HepG2 (cell line): ENCODE results near the gene EXOSC7. TPM values are rescaled to one million over a fixed set of nuclear protein-coding genes. Genes with fewer than 3 reads are reported as not detected.

Experiments used
- ATAC-seq: fragments of 200-7000 bp; cut with Tn5 transposase; 3 replicates; pipeline ENCODE4 v1.9.1; 2020; ENCODE audit warnings: mild to moderate bottlenecking, moderate library complexity
- BruUV-seq: library from RNA; stranded (reverse); fragments of 400-500 nt; replicated peaks from 2 replicates; lab custom pipeline; 2021; lab: Mats Ljungman, UMichigan
- CTCF ChIA-PET: fragments of 300-600 bp; formaldehyde crosslinking; extraction: SDS; loops from one replicate; lab custom pipeline; 2021; ENCODE audit warnings: low total read pairs, inconsistent platforms, low intra/inter-chr PET ratio; lab: Yijun Ruan, JAX
- POLR2A ChIA-PET: fragments of 350-600 bp; sonication (Branson Sonifier 250); formaldehyde crosslinking; loops from one replicate; lab custom pipeline; 2020; ENCODE audit warnings: antibody characterized with exemption, inconsistent platforms; lab: Yijun Ruan, JAX
- DNase-seq: peaks from one replicate; pipeline ENCODE4 v3.0.0-alpha.2; 2015; ENCODE audit warnings: low spot score
- FAIRE-seq: peaks from 3 replicates; lab custom pipeline; 2011; peaks lifted over from hg19 to GRCh38; lab: Jason Lieb, UNC
- H2AFZ ChIP-seq: one replicate; pipeline ENCODE4 v1.6.1; 2011; ENCODE audit warnings: low read length, inconsistent platforms
- H3K27ac ChIP-seq: fragments of 300-600 bp; 3 replicates; pipeline ENCODE4 v1.8.0; 2011; ENCODE audit warnings: mixed run types, mild to moderate bottlenecking, mixed read lengths, low read length, inconsistent platforms; ENCODE audit not compliant: insufficient read depth; ENCODE audit errors: extremely low read length
- H3K27me3 ChIP-seq, 2 experiments: fragments of 200-600 bp in 1 of 2; 2 replicates in 1 of 2; 3 replicates in 1 of 2; pipeline versions ENCODE4 v1.6.0 to v1.8.0; 2011; ENCODE audit warnings: low read length in 2 of 2, mild to moderate bottlenecking in 2 of 2, moderate library complexity in 2 of 2, inconsistent platforms in 1 of 2; ENCODE audit not compliant: insufficient read depth in 2 of 2, control insufficient read depth in 1 of 2
- H3K36me3 ChIP-seq, 2 experiments: fragments of 200-600 bp in 1 of 2; replicated peaks in 1 of 2; 2 replicates in 1 of 2; 3 replicates in 1 of 2; pipeline versions ENCODE4 v1.5.1 to v1.8.0; 2011; ENCODE audit warnings: low read length in 2 of 2, inconsistent platforms in 1 of 2; ENCODE audit not compliant: insufficient read depth in 2 of 2, control insufficient read depth in 1 of 2
- H3K4me1 ChIP-seq: 2 replicates; pipeline ENCODE4 v1.5.1; 2012; ENCODE audit warnings: low read length, inconsistent platforms; ENCODE audit not compliant: insufficient read depth
- H3K4me2 ChIP-seq: 2 replicates; pipeline ENCODE4 v1.6.0; 2011; ENCODE audit warnings: low read depth, low read length, inconsistent platforms
- H3K4me3 ChIP-seq, 3 experiments: fragments of 200-600 bp in 1 of 3; sonication (generic), shearing (Covaris generic) in 1 of 3; replicated peaks in 1 of 3; 2 replicates each; pipeline ENCODE4 v1.5.1; 2011 to 2016; ENCODE audit warnings: low read length in 3 of 3, inconsistent platforms in 2 of 3, low read depth in 2 of 3, mild to moderate bottlenecking in 2 of 3, control low read depth in 1 of 3, mixed read lengths in 1 of 3; ENCODE audit not compliant: insufficient read depth in 1 of 3
- H3K79me2 ChIP-seq: one replicate; pipeline ENCODE4 v1.6.1; 2011; ENCODE audit warnings: low read length, inconsistent platforms; ENCODE audit not compliant: insufficient read depth
- H3K9ac ChIP-seq: 2 replicates; pipeline ENCODE4 v1.6.0; 2011; ENCODE audit warnings: mild to moderate bottlenecking, low read depth, low read length, inconsistent platforms; ENCODE audit not compliant: insufficient read depth
- H3K9me3 ChIP-seq: 2 replicates; pipeline ENCODE4 v1.5.1; 2012; ENCODE audit warnings: mild to moderate bottlenecking, low read length
- H4K20me1 ChIP-seq: 2 replicates; pipeline ENCODE4 v1.6.0; 2011; ENCODE audit warnings: inconsistent platforms, mild to moderate bottlenecking, low read length, moderate library complexity; ENCODE audit not compliant: insufficient read depth
- MED13 ChIP-seq: sonication (generic); formaldehyde crosslinking; IDR thresholded peaks from 2 replicates; pipeline ENCODE4 v1.5.0; 2020; ENCODE audit warnings: missing genetic modification reagents
- NR2F2 ChIP-seq: IDR thresholded peaks from 2 replicates; pipeline ENCODE4 v1.6.1; 2012; ENCODE audit warnings: low read depth, inconsistent platforms, borderline replicate concordance
- SSRP1 ChIP-seq: IDR thresholded peaks from 2 replicates; pipeline ENCODE4 v1.6.1; 2016; ENCODE audit warnings: control low read depth
- ZBED4 ChIP-seq: sonication (generic); formaldehyde crosslinking; IDR thresholded peaks from 2 replicates; pipeline ENCODE4 v1.4.0; 2020; ENCODE audit warnings: missing genetic modification reagents, borderline replicate concordance
- ZNF460 ChIP-seq: sonication (generic); formaldehyde crosslinking; IDR thresholded peaks from 2 replicates; pipeline ENCODE4 v1.5.1; 2020; ENCODE audit warnings: missing genetic modification reagents, mild to moderate bottlenecking, borderline replicate concordance
- ZNF841 ChIP-seq: sonication (generic); formaldehyde crosslinking; IDR thresholded peaks from 2 replicates; pipeline ENCODE4 v1.8.1; 2023; ENCODE audit warnings: missing genetic modification reagents, borderline replicate concordance
- ZSCAN9 ChIP-seq: IDR thresholded peaks from 2 replicates; pipeline ENCODE4 v1.6.1; 2016; ENCODE audit warnings: borderline replicate concordance
- WGBS: methylation state at CpG from one replicate; pipeline ENCODE4 v1.1.6; 2017; ENCODE audit warnings: low lambda C conversion rate; 5-methylcytosine and 5-hydroxymethylcytosine counted together
- in situ Hi-C: cut with HindIII; loops from 2 replicates; pipeline ENCODE4 v1.10.0; 2017; ENCODE audit warnings: low pct_unique_long_range_greater_than_20kb; ENCODE audit not compliant: extremely low pct_ligation_motif_present
- intact Hi-C: fragments of 100-400 bp; cut with micrococcal nuclease; formaldehyde crosslinking; loops from one replicate; pipeline ENCODE4 v1.10.0; 2022; ENCODE audit not compliant: unreplicated experiment
- polyA plus RNA-seq, 8 experiments: library from polyadenylated mRNA; depleted of rRNA in 3 of 8; stranded (reverse) in 7 of 8; unstranded in 1 of 8; fragments of >200 nt; fragmentation: Illumina TruSeq in 4 of 8; extraction: Trizol in 4 of 8; gene quantifications; 2 replicates each; pipeline versions ENCODE4 v1.2.1 to v1.2.3, GENCODE V29; 2011 to 2016; ENCODE audit warnings: low read depth in 4 of 8, missing spikeins in 1 of 8, mixed read lengths in 1 of 8; ENCODE audit not compliant: insufficient read depth in 1 of 8
- total RNA-seq, 5 experiments: library from RNA; depleted of rRNA; stranded (reverse); fragments of >200 nt; fragmentation: Illumina TruSeq; extraction: Trizol; gene quantifications; 2 replicates each; pipeline ENCODE4 v1.2.3, GENCODE V29; 2016; ENCODE audit warnings: low read depth in 1 of 5
- TF ChIP-seq, protein P1 (sequence below): sonication (generic); formaldehyde crosslinking; IDR thresholded peaks from 2 replicates; pipeline ENCODE4 v1.5.1; 2020; ENCODE audit warnings: missing genetic modification reagents, mild to moderate bottlenecking, borderline replicate concordance
- TF ChIP-seq, protein P2 (sequence below): sonication (generic); formaldehyde crosslinking; IDR thresholded peaks from 2 replicates; pipeline ENCODE4 v1.5.1; 2020; ENCODE audit warnings: missing genetic modification reagents, mild to moderate bottlenecking, borderline replicate concordance

The EXOSC7 gene
- total and polyA plus RNA-seq, 2 of the 13 experiments (the other 11 are each of a cell fraction or from before 2014, with no cell fraction given) = 68.3 to 74.7 TPM

GRCh38 chr3:45032113-45032512 is 56.1 kb downstream of the EXOSC7 start:
- Histone ChIP-seq H3K9ac (no peak overlapping the region), H3K36me3 (no peaks in the 10 kb centered on the region), H4K20me1 (no peaks in the 10 kb centered on the region), H3K4me1 (no peaks in the 10 kb centered on the region), H3K9me3 (no peaks in the 10 kb centered on the region), H3K4me2 (no peak overlapping the region), H3K79me2 (no peaks in the 10 kb centered on the region), H2AFZ (no peak overlapping the region), H3K27ac (no peak overlapping the region), H3K27me3 (peaks cover 0 to 27% of the 10 kb centered on the region in 2 experiments; a peak in 3 of 5 replicates), H3K4me3 (no peak overlapping the region)
- BruUV-seq = no TSS peak
- ChIA-PET POLR2A (no interaction called here), CTCF (no interaction called here)
- in situ Hi-C loops = loop anchor here (25.0 kb wide), 1 partner anchor 455 kb away; no protein-coding TSS in a partner anchor
- no peak for FAIRE-seq
- no peak for DNase-seq
- intact Hi-C loops = no loop called here
- ATAC-seq = no peak
- WGBS = 44% methylated on average over 2 of the region's 2 CpGs
- no peak for TF ChIP-seq MED13
- TF ChIP-seq ZNF841 (CRISPR knock-in tag) = no peak
- no peak for TF ChIP-seq NR2F2
- no peak for TF ChIP-seq ZNF460
- no peak for TF ChIP-seq SSRP1 (CRISPR knock-in tag)
- TF ChIP-seq ZSCAN9 = no peak
- TF ChIP-seq, protein P1, sequence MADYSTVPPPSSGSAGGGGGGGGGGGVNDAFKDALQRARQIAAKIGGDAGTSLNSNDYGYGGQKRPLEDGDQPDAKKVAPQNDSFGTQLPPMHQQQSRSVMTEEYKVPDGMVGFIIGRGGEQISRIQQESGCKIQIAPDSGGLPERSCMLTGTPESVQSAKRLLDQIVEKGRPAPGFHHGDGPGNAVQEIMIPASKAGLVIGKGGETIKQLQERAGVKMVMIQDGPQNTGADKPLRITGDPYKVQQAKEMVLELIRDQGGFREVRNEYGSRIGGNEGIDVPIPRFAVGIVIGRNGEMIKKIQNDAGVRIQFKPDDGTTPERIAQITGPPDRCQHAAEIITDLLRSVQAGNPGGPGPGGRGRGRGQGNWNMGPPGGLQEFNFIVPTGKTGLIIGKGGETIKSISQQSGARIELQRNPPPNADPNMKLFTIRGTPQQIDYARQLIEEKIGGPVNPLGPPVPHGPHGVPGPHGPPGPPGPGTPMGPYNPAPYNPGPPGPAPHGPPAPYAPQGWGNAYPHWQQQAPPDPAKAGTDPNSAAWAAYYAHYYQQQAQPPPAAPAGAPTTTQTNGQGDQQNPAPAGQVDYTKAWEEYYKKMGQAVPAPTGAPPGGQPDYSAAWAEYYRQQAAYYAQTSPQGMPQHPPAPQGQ (CRISPR knock-in tag) = no peak
- no peak for TF ChIP-seq ZBED4
- TF ChIP-seq, protein P2, sequence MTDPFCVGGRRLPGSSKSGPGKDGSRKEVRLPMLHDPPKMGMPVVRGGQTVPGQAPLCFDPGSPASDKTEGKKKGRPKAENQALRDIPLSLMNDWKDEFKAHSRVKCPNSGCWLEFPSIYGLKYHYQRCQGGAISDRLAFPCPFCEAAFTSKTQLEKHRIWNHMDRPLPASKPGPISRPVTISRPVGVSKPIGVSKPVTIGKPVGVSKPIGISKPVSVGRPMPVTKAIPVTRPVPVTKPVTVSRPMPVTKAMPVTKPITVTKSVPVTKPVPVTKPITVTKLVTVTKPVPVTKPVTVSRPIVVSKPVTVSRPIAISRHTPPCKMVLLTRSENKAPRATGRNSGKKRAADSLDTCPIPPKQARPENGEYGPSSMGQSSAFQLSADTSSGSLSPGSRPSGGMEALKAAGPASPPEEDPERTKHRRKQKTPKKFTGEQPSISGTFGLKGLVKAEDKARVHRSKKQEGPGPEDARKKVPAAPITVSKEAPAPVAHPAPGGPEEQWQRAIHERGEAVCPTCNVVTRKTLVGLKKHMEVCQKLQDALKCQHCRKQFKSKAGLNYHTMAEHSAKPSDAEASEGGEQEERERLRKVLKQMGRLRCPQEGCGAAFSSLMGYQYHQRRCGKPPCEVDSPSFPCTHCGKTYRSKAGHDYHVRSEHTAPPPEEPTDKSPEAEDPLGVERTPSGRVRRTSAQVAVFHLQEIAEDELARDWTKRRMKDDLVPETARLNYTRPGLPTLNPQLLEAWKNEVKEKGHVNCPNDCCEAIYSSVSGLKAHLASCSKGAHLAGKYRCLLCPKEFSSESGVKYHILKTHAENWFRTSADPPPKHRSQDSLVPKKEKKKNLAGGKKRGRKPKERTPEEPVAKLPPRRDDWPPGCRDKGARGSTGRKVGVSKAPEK (CRISPR knock-in tag) = no peak
